Measurements from ENCODE around the gene NOVA1. TPM values are rescaled to one million over a fixed set of nuclear protein-coding genes. Genes with fewer than 3 reads are reported as not detected.

NOVA1 gene
- polyA plus RNA-seq, 3 donors = 0.01 TPM; not detected in 2

DNA sequence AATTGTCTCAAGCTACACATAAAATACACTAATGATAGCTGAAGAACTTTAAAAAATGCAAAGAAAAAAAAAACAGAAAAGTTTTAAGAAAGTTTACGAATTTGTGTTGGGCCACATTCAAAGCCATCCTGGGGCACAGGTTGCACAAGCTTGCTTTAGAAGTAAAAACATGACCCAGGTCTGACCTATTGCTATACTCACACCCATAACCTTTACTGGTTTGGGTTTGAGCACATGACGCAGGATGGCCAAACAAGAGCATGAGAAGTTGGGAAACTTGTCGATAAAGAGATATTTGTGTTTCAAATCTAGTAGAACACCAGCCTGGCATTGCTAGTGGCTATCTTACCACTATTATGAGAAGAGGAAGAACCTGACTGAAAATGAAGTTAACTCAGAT lies 143.7 kb downstream of the NOVA1 start:
- H3K4me3 Mint-ChIP-seq = no peak overlapping the region
- no peak overlapping the region for H3K27ac Mint-ChIP-seq
- DNase-seq = no peak
- Histone ChIP-seq H2AFZ (ENCODE audit: insufficient read depth, low read depth, low read length, poor library complexity, severe bottlenecking) (no peak overlapping the region), H3K27ac (ENCODE audit: low read depth in 1 of 2, low read length in 2 of 2) (no peak overlapping the region), H3K79me2 (ENCODE audit: insufficient read depth, low read length) (no peaks in the 10 kb centered on the region), H3K27me3 (ENCODE audit: control insufficient read depth in 2 of 2, insufficient read depth in 2 of 2, low read length in 2 of 2) (no peaks in the 10 kb centered on the region), H3K36me3 (replicated peaks in 1 of 2; ENCODE audit: control insufficient read depth in 1 of 2, insufficient read depth in 2 of 2, low read length in 2 of 2) (no peaks in the 10 kb centered on the region), H3K9ac (ENCODE audit: insufficient read depth, low read length, poor library complexity, severe bottlenecking) (no peak overlapping the region), H3K9me3 (replicated peaks in 1 of 2; ENCODE audit: control insufficient read depth in 1 of 2, insufficient read depth in 1 of 2, low read length in 2 of 2) (no peaks in the 10 kb centered on the region), H3K4me3 (replicated peaks in 1 of 3; ENCODE audit: low read depth in 2 of 3, low read length in 3 of 3) (no peak overlapping the region), H3K4me1 (ENCODE audit: control insufficient read depth in 1 of 2, insufficient read depth in 2 of 2, low read length in 2 of 2) (no peaks in the 10 kb centered on the region), H4K20me1 (ENCODE audit: insufficient read depth, low read length) (no peaks in the 10 kb centered on the region), H3K4me2 (replicated peaks; ENCODE audit: extremely low read depth, low read length, poor library complexity, severe bottlenecking) (no peak overlapping the region)
- no peaks in the 10 kb centered on the region for H3K27me3 Mint-ChIP-seq (ENCODE audit: low read depth in 3 of 3)
- intact Hi-C loops (cut with micrococcal nuclease) = no loop called here
- TF ChIP-seq, protein P1, sequence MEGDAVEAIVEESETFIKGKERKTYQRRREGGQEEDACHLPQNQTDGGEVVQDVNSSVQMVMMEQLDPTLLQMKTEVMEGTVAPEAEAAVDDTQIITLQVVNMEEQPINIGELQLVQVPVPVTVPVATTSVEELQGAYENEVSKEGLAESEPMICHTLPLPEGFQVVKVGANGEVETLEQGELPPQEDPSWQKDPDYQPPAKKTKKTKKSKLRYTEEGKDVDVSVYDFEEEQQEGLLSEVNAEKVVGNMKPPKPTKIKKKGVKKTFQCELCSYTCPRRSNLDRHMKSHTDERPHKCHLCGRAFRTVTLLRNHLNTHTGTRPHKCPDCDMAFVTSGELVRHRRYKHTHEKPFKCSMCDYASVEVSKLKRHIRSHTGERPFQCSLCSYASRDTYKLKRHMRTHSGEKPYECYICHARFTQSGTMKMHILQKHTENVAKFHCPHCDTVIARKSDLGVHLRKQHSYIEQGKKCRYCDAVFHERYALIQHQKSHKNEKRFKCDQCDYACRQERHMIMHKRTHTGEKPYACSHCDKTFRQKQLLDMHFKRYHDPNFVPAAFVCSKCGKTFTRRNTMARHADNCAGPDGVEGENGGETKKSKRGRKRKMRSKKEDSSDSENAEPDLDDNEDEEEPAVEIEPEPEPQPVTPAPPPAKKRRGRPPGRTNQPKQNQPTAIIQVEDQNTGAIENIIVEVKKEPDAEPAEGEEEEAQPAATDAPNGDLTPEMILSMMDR (IDR thresholded peaks at IDR 0.05) = no peak
- H3K4me1 Mint-ChIP-seq = no peaks in the 10 kb centered on the region
- WGBS (ENCODE audit: insufficient coverage) = 100% methylated on average over 1 of the region's 3 CpGs
- H3K9me3 Mint-ChIP-seq = no peaks in the 10 kb centered on the region
- H3K36me3 Mint-ChIP-seq = no peaks in the 10 kb centered on the region

DNA sequence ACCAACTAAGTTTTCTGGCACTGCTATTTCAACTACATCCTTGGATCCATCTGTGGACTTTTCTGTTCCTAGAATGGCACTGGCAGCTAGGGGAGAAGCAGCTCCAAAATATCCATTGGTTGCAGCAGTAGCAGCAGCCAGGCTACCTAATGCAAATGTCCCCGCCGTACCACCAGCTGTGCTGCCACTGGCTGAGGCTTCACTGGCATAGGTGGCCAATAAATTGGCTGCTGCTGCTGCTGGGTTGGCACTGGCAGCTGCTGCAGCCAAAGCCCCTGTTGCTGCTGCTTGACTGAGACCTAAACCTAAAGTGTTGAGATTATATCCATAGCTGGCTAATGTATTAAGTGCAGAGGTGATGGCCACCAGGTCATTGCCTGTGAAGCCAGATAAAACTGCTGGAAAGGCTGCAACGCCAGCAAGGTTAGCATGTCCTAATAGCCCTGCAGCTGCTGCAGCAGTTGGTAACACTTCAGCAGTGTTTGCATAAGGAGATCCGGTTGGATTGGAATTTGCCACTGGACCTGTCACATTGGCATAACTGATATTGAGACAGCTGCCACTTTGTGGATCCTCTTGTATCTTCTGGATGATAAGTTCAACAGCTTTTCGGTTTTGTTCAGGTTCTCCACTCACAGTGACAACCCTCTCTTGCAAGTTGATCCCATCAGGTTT lies 149.5 kb downstream of the NOVA1 start:
- no peak overlapping the region for H3K4me3 Mint-ChIP-seq
- H3K9me3 ChIP-seq (replicated peaks in 1 of 2; ENCODE audit: control insufficient read depth in 1 of 2, insufficient read depth in 1 of 2, low read length in 2 of 2) = no peaks in the 10 kb centered on the region
- no peaks in the 10 kb centered on the region for H3K79me2 ChIP-seq (ENCODE audit: insufficient read depth, low read length)
- DNase-seq = no peak
- no peaks in the 10 kb centered on the region for H3K27me3 Mint-ChIP-seq (ENCODE audit: low read depth in 3 of 3)
- H4K20me1 ChIP-seq (ENCODE audit: insufficient read depth, low read length) = no peaks in the 10 kb centered on the region
- no peaks in the 10 kb centered on the region for H3K27me3 ChIP-seq (ENCODE audit: control insufficient read depth in 2 of 2, insufficient read depth in 2 of 2, low read length in 2 of 2)
- WGBS (ENCODE audit: insufficient coverage) = 84% methylated on average over 5 of the region's 5 CpGs
- no peaks in the 10 kb centered on the region for H3K4me1 Mint-ChIP-seq
- no peak overlapping the region for H3K27ac ChIP-seq (ENCODE audit: low read depth in 1 of 2, low read length in 2 of 2)
- H3K9me3 Mint-ChIP-seq = no peaks in the 10 kb centered on the region
- no peak overlapping the region for H2AFZ ChIP-seq (ENCODE audit: insufficient read depth, low read depth, low read length, poor library complexity, severe bottlenecking)
- intact Hi-C loops (cut with micrococcal nuclease) = no loop called here
- no peak overlapping the region for H3K4me2 ChIP-seq (replicated peaks; ENCODE audit: extremely low read depth, low read length, poor library complexity, severe bottlenecking)
- TF ChIP-seq, protein P1 (IDR thresholded peaks at IDR 0.05) = no peak
- H3K9ac ChIP-seq (ENCODE audit: insufficient read depth, low read length, poor library complexity, severe bottlenecking) = no peak overlapping the region
- no peak overlapping the region for H3K4me3 ChIP-seq (replicated peaks in 1 of 3; ENCODE audit: low read depth in 2 of 3, low read length in 3 of 3)
- no peak overlapping the region for H3K27ac Mint-ChIP-seq
- no peaks in the 10 kb centered on the region for H3K4me1 ChIP-seq (ENCODE audit: control insufficient read depth in 1 of 2, insufficient read depth in 2 of 2, low read length in 2 of 2)
- H3K36me3 ChIP-seq (replicated peaks in 1 of 2; ENCODE audit: control insufficient read depth in 1 of 2, insufficient read depth in 2 of 2, low read length in 2 of 2) = no peaks in the 10 kb centered on the region
- H3K36me3 Mint-ChIP-seq = no peaks in the 10 kb centered on the region

Data from CD14-positive monocyte (primary cell).